ES-I3 (cell line): Measurements from ENCODE around the gene DSE.

ENCODE experiments used
- H3K36me3 ChIP-seq: 2 replicates; pipeline ENCODE4 v1.6.1; 2013; ENCODE audit warnings: mild to moderate bottlenecking, low read length, control low read depth, moderate library complexity; ENCODE audit not compliant: insufficient read depth
- H3K4me1 ChIP-seq: 2 replicates; pipeline ENCODE4 v1.6.1; 2013; ENCODE audit warnings: mild to moderate bottlenecking, control low read depth, low read length; ENCODE audit not compliant: insufficient read depth
- H3K9ac ChIP-seq: 2 replicates; pipeline ENCODE4 v1.6.1; 2013; ENCODE audit warnings: low read depth, mild to moderate bottlenecking, low read length, moderate library complexity
- H3K9me3 ChIP-seq: 2 replicates; pipeline ENCODE4 v1.6.1; 2013; ENCODE audit warnings: mild to moderate bottlenecking, low read length, moderate library complexity; ENCODE audit not compliant: control insufficient read depth, insufficient read depth

The DSE gene

GRCh38 chr6:116461331-116461931, 90.7 kb downstream of the DSE start, which contains the start of gene CALHM6:
CALHM6 (plus strand) TSS chr6:116461375; CDS start chr6:116461930, 555 bp downstream.
- H3K9ac ChIP-seq, result peak within 1 kb of the TSS; percentile 47; the same call in 1 of the 2 replicates
- H3K36me3 ChIP-seq, result no peaks in the 10 kb centered on the region
- no peaks in the 10 kb centered on the region for H3K9me3 ChIP-seq
- peaks cover 4% of the 10 kb centered on the region; the same call in 1 of the 2 replicates for H3K4me1 ChIP-seq

DNA sequence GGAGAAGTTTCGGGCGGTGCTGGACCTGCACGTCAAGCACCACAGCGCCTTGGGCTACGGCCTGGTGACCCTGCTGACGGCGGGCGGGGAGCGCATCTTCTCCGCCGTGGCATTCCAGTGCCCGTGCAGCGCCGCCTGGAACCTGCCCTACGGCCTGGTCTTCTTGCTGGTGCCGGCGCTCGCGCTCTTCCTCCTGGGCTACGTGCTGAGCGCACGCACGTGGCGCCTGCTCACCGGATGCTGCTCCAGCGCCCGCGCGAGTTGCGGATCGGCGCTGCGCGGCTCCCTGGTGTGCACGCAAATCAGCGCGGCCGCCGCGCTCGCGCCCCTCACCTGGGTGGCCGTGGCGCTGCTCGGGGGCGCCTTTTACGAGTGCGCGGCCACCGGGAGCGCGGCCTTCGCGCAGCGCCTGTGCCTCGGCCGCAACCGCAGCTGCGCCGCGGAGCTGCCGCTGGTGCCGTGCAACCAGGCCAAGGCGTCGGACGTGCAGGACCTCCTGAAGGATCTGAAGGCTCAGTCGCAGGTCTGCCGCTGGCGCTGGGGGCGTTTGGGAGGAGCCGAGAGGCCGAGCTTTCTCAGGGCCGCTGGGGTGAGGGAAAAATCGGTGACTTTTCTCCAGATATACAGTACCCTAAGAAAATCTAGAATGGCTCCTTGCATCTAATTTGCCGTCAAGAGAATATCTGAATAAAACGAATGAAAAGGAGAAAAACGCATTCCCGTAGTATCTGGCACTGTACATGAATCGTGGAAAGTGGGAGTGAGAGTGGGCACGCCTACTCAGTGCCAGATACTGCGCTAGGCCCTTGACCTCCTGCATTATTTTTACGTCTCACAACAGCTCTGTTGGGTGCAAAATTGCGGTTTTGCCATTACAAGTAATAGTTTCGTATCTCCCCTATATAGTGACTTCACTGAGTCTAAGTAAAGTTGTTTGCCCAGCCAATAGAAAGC, 91.5 kb downstream of the DSE start:
- H3K9me3 ChIP-seq, result no peaks in the 10 kb centered on the region
- H3K36me3 ChIP-seq, result no peaks in the 10 kb centered on the region
- peak overlapping the region; percentile 47; the same call in 1 of the 2 replicates for H3K9ac ChIP-seq
- H3K4me1 ChIP-seq, result peaks cover 4% of the 10 kb centered on the region; the same call in 1 of the 2 replicates

DNA sequence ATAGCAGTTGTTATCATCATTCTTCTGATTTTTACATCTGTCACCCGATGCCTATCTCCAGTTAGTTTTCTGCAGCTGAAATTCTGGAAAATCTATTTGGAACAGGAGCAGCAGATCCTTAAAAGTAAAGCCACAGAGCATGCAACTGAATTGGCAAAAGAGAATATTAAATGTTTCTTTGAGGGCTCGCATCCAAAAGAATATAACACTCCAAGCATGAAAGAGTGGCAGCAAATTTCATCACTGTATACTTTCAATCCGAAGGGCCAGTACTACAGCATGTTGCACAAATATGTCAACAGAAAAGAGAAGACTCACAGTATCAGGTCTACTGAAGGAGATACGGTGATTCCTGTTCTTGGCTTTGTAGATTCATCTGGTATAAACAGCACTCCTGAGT, 92.6 kb downstream of the DSE start:
- Histone ChIP-seq H3K9ac (no peak overlapping the region), H3K4me1 (peaks cover 4% of the 10 kb centered on the region; the same call in 1 of the 2 replicates), H3K36me3 (no peaks in the 10 kb centered on the region), H3K9me3 (no peaks in the 10 kb centered on the region)

- Histone ChIP-seq H3K4me1 (peaks cover 4% of the 10 kb centered on the region; the same call in 1 of the 2 replicates), H3K36me3 (no peaks in the 10 kb centered on the region), H3K9ac (no peak overlapping the region), H3K9me3 (no peaks in the 10 kb centered on the region)
These were observed 94.5 kb downstream of the DSE start for GRCh38 chr6:116465246-116465645.

DNA sequence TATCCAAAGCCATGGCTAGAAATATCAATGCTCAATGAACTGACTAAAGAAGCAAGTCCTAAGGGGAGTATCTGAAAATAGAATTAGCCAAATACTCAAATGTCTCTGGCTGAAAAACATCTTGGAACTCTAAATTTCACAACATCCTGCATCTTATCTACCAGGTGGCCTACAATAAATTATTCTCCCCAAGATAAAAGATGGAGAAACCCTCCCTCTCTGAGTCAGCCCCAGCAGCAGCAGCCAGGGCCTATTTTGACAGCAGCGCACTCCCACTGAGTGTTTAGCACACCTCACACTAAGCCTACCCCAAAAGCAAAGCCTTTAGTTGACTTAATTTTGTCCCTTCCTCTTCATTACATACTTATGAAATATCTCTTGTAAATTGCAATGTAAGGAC, 96.3 kb downstream of the DSE start:
- Histone ChIP-seq H3K9me3 (no peaks in the 10 kb centered on the region), H3K9ac (no peak overlapping the region), H3K36me3 (no peaks in the 10 kb centered on the region), H3K4me1 (peaks cover 4% of the 10 kb centered on the region; the same call in 1 of the 2 replicates)

- Histone ChIP-seq H3K36me3 (no peaks in the 10 kb centered on the region), H3K9ac (no peak overlapping the region), H3K9me3 (no peaks in the 10 kb centered on the region), H3K4me1 (peaks cover 4% of the 10 kb centered on the region; the same call in 1 of the 2 replicates)
These were observed 96.8 kb downstream of the DSE start for GRCh38 chr6:116467514-116467913.

GRCh38 chr6:116468293-116468692, 97.5 kb downstream of the DSE start:
- H3K4me1 ChIP-seq, result peaks cover 4% of the 10 kb centered on the region; the same call in 1 of the 2 replicates

GRCh38 chr6:116471531-116471930, 100.8 kb downstream of the DSE start:
- Histone ChIP-seq H3K36me3 (no peaks in the 10 kb centered on the region), H3K4me1 (no peaks in the 10 kb centered on the region), H3K9ac (no peak overlapping the region), H3K9me3 (no peaks in the 10 kb centered on the region)

More at GRCh38 chr6:116468293-116468692, 97.5 kb downstream of the DSE start:
- H3K36me3 ChIP-seq, result no peaks in the 10 kb centered on the region
- H3K9ac ChIP-seq, result no peak overlapping the region
- H3K9me3 ChIP-seq, result no peaks in the 10 kb centered on the region

DNA sequence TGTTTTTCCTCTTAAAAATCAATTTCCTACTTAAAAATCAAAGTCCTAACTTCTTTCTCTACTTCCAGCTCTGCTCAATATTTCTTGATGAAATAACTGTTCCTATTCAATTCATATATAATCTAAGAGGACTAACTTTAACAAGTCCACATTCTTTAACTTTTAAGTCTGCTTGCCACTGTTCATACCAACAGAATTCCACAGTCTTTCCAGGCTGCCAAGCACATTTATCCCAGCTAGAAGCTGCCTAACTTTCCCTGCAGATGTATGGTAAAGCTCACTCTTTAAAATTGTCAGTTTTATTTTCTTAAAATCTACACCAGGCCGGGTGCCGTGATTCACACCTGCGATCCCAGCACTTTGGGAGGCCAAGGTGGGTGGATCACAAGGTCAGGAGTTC, 102.0 kb downstream of the DSE start:
- Histone ChIP-seq H3K4me1 (no peaks in the 10 kb centered on the region), H3K9me3 (no peaks in the 10 kb centered on the region), H3K36me3 (no peaks in the 10 kb centered on the region), H3K9ac (no peak overlapping the region)

DNA sequence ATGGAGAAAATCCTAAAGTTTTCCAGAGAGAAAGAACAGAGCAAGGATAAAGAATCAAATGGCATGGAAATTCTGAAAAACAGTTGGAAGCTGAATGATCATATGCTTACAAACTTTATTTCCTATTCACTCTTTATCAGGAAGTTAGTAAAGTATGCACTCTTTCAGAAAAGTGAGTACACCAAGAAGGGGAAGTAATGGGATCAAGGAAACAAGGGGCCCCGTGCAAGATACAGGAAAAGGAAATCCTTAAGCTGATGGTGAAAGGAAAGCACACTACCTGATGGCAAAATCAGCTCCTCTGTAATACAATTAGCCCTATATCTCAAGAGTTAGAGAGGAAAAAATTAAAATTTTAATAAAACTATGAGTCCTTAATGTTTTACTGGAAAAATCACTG, 104.4 kb downstream of the DSE start:
- H3K9ac ChIP-seq, result no peak overlapping the region
- no peaks in the 10 kb centered on the region for H3K9me3 ChIP-seq
- H3K36me3 ChIP-seq, result no peaks in the 10 kb centered on the region
- no peaks in the 10 kb centered on the region for H3K4me1 ChIP-seq

DNA sequence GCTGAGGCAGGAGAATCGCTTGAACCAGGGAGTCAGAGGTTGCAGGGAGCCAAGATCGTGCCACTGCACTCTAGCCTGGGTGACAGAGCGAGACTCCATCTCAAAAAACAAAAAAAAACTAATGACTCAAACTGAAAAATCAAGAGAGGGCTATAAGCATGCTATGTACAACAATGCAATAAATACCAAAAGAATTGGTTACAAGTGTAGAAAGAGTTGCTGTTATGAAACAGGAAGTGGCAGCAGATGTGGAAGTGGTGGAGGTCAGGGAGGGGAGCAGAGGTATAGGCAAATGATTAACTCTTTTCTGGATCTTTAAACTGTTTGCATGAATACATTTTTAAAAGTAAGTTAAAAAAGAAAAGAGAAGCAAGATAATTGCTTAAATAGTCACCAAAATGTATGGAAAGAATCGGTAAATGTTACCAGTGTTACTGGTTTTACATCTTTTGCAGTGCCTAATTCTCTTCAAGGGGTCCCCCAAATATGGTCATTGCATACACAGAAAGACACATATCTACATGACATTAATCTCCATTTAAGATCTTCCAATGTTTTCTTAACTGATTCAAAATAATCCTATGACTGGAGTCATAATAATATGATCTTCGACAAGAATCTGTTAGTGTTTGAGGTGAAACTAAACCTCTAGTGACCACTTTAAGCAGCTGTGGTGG, 105.4 kb downstream of the DSE start:
- Histone ChIP-seq H3K9me3 (no peaks in the 10 kb centered on the region), H3K9ac (no peak overlapping the region), H3K36me3 (no peaks in the 10 kb centered on the region), H3K4me1 (no peaks in the 10 kb centered on the region)

DNA sequence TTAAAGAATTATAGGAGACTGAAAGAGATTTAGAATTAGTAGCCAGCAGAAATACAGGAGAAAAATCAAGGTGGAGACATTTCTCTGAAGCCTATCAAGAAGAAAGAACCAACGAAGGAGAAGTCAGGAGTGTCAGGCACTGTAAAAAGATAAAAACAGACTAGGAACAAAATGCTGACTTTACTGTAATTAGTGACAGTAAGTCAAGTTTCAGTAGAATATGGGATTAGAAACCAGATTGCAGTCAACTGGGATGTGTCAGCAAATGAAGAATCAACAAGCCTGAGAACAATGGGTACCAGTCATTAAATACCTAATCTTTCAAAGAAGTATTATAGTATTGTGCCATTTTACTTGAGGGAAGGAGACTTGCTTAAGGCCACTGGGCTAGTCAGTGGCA, 112.0 kb downstream of the DSE start:
- Histone ChIP-seq H3K4me1 (no peaks in the 10 kb centered on the region), H3K9me3 (no peaks in the 10 kb centered on the region), H3K9ac (no peak overlapping the region), H3K36me3 (no peaks in the 10 kb centered on the region)

DNA sequence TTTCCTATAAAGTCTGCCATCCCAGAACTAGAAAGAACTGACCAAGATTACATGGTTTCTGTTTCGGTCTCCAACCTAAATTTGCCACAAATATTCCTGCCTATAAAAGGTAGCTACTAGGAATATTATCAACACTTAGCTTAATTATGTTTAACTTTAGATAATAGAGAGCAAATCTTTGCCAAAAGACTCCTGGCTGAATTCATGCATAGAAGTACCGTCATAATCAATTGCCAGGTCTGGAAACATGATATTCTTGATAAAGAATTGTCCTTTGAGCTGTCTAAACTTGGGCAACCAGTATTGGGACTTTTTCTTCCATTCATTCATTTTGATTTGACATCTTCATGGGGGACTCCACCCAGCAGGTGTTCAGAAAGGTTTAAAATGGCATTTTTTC, 112.9 kb downstream of the DSE start:
- no peaks in the 10 kb centered on the region for H3K4me1 ChIP-seq
- H3K9me3 ChIP-seq, result no peaks in the 10 kb centered on the region
- H3K36me3 ChIP-seq, result no peaks in the 10 kb centered on the region
- no peak overlapping the region for H3K9ac ChIP-seq

DNA sequence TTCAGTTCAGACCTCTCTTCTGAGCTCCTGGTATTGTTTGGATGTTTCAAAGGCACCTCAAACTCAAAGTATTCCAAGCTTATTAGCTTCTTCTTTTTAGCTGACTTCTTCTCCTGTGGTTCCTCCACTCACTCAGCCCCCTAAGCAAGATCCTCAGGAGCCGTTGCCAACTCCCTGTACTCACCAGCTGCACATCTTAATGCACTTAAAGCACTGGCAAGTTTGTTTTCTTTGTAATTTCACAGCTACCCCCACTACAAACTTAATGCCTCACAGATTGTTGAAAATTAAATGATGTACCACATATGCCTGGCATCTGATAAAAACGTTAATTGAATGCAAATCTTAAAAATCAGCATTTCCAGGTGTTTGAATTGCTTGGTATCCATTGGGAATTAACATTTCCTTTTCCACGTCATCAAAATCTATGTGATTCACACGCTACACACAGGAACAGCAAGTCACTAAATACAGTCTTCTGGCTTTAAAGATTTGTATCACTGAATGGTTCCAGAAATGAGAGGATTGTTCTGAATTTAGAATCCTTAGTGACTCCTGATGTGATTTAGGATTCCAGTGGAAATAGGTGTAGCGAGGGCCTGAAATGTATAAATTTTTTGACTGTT, 114.9 kb downstream of the DSE start:
- Histone ChIP-seq H3K9me3 (no peaks in the 10 kb centered on the region), H3K9ac (no peak overlapping the region), H3K36me3 (no peaks in the 10 kb centered on the region), H3K4me1 (no peaks in the 10 kb centered on the region)
